NCI-H2081 treated with DMSO at 0.1 percent for 48 hours (cell line): ENCODE measurements around the gene GALNT2.

Source experiments
- DNase-seq: peaks from one replicate; lab custom pipeline; 2025; lab: John Stamatoyannopoulos, UW

Gene GALNT2

GRCh38 chr1:230186874-230187273 lies 119.8 kb downstream of the GALNT2 start:
- DNase-seq: no peak

GRCh38 chr1:230187290-230187689 lies 120.3 kb downstream of the GALNT2 start:
- DNase-seq: no peak

DNA sequence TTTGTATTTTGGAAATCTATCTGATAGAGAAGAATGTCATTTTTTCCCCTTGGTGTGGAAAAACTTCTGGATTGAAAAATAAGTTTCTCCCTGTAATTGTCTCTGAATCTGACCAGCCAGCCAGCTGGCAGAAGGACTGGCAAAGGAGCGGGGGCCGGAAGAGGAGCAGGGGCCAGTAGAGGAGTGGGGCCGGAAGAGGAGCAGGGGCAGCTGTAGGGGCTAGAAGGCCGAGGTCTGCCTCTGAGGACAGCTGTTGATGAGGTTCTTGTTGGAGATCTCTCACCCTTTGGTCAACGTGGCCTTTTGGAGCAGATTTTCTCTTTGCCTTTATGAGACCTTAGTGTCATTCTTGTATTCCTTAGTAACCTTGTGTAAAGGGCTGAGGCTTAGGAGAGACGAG lies 121.8 kb downstream of the GALNT2 start:
- DNase-seq: no peak

- DNase-seq: peak; percentile 68
These were observed 122.3 kb downstream of the GALNT2 start for GRCh38 chr1:230189341-230189740.

- DNase-seq: no peak
These were observed 122.8 kb downstream of the GALNT2 start for GRCh38 chr1:230189824-230190223.

DNA sequence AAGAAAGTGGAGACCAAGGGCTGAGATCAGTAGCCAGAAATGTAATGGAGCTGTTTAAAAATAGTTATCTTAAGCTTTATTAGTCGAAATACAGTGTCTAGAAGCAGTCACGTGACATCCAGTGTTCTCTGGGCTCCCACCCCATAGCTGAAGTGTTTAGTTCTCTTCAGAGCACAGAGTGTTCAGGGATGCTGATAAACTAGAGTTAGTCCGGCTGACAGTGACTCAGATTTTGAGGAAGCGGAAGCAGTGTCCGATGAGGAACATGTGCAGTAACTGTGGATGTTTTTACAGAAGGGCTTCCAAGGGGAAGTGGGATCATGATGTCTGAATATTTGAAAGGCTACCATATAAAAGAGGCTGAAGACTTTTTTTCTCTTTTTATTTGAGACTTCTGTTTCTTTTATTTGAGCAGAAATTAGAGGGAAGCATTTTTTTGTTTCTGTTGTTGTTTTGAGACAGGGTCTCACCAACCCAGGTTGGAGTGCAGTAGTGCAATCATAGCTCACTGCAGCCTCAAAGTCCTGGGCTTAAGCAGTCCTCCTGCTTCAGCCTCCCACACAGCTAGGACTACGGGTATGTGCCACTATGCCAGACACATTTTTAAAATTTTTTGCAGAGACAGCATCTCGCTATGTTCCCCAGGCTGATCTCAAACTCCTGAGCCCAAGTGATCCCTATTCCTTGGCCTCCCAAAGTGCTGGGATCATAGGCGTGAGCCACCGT lies 124.2 kb downstream of the GALNT2 start:
- DNase-seq: no peak

- no peak for DNase-seq
These were observed 124.8 kb downstream of the GALNT2 start for GRCh38 chr1:230191855-230192254.

- DNase-seq: no peak
These were observed 127.5 kb downstream of the GALNT2 start for GRCh38 chr1:230194525-230194924.

DNA sequence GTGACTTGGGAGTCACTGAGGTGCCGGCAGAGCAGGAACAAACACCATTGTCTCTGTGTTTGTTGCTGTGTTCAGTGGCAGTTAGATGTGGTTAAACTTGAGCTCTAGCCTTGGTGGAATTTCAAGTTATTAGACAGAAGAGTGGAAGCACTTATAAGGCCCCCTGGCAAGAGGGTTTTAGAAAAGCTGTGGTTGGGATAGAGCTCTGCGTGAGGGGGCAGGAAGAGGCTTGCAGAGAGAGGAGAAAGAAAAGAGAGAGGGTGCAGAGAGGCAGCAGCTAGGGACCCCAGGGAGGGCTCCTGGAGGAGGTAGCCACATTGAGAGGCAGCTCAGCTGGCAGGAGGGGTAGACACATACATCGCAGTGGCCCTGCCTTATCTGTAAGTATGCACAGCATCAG lies 128.2 kb downstream of the GALNT2 start:
- no peak for DNase-seq

GRCh38 chr1:230196077-230196476 lies 129.0 kb downstream of the GALNT2 start:
- DNase-seq: no peak

DNA sequence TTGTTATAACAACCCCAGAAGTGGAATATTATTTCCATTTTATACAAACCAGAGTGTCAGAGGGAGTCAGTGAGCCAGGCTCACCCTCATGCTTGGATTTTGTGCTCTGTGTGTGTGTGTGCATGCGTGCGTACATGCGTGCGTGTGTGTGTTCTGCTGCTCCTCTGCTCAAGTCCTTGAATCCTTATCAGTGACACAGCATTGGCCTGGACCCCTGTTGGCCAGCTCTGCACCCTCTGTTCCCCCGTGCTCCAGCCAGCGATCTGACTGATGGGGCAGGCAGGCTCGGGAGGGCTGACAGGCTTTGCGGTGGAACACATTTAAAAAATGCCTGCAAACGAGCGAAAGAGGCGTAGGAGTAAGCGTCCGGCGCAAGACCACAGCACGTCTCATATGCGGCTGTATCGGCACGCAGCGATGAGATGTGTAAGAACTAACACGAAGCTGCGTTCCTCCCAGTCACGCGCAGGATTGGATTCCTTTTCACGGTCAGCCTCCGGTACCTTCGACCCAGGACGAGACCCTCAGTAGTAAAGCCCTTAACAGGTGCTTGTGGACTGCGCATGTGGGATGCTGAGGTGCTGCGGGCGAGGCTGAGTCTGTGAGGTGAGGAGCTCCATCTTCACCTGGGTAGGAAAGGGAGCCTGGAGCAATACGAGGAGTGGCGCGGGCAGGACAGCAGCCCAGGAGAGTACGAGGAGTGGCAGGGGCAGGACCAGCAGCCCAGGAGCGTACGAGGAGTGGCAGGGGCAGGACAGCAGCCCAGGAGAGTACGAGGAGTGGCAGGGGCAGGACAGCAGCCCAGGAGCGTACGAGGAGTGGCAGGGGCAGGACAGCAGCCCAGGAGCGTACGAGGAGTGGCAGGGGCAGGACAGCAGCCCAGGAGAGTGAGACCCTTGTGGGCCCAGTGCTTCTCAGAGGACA lies 130.9 kb downstream of the GALNT2 start:
- no peak for DNase-seq

DNA sequence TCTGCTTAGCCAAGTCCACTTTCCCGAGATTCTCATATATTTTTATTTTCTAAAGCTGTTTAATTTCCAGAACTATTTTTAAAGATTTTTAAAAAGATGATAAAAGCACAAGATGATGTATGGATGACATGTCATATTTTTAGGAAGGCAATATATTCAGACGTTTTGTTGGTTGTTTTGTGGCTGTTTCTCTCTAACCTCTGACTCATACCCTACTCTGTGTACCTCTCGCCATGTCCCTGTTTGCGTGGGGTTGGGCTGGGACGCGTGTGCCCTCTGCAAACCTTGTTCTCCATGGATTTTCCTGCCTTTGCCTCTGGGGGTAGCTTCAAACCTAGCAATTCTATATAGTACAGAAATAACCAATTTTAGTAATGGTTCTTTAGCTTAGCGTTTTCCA lies 132.0 kb downstream of the GALNT2 start:
- DNase-seq: no peak

- no peak for DNase-seq
These were observed 132.5 kb downstream of the GALNT2 start for GRCh38 chr1:230199554-230199953.

GRCh38 chr1:230200276-230200675 lies 133.2 kb downstream of the GALNT2 start:
- no peak for DNase-seq

GRCh38 chr1:230201445-230201844 lies 134.4 kb downstream of the GALNT2 start:
- no peak for DNase-seq

DNA sequence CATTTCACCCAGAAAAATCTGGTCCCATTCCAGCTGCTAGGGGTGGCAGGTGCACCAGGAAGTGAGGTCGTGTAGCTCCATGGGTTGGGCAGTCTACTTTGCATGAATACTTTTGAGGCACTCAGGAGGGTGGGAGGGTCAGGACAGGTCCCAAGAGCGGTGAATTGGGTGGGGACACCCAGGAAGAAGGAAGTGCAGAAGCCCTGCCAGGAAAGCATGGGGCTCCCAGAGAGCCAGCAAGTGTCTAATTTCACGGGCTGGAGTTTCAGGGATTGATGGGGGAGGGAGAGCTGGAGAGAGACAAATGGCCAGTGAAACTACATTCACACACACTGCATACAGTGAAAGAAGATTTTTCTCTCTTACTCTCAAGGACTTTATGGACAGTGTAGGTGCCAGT lies 137.8 kb downstream of the GALNT2 start:
- DNase-seq: no peak

GRCh38 chr1:230205719-230206198 lies 138.7 kb downstream of the GALNT2 start:
- DNase-seq: no peak

DNA sequence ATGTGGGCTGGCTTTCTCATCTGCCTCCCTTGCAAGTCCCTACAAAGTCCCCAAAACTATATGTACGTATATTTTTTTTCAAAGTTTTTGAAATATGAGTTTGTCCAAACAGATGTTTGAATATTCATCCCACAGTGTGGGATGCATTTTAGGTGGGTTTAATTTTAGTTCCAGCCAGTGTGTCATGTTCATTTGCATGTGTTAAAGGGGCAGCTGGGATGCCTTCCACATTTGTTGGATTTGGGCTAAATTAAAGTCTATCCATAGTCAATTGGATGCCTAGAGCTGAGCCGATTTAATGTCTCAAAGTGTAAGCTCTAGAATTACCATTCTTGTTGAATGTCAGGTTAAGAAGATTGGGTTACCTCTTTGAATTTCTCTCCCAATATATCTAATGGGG lies 139.2 kb downstream of the GALNT2 start:
- DNase-seq: no peak

GRCh38 chr1:230206976-230207375 lies 139.9 kb downstream of the GALNT2 start:
- no peak for DNase-seq

GRCh38 chr1:230207598-230207997 lies 140.6 kb downstream of the GALNT2 start:
- no peak for DNase-seq

DNA sequence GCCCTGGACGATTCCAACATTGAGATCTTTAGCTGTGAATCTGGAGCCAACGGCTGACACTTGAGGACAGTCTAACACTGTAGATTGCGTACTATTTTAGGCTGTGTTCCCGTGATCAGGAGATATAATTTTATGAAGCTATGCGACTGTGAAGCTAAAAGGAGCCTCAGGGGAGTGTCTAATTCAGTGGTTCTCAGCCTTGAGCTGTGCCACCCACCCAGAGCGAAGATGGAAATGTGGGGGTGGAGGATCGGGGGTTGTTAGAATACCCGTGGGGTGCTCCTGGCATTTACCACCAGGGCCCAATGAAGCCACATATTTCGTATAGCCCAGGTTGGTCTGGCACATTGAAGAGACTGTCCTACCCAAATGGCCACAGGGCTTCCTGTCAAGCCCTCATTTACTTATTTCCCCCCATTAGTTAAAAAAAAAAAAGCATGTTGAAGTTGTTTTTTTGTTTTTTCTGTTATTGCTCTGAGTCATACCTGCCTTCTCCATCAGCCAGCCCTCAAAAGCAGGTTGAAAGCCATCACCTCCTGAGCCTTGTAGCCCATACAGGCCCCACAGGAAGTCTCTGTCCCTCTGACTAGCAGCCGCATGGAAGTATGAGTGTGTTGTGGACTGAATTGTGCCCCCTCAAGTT lies 141.7 kb downstream of the GALNT2 start:
- DNase-seq: no peak

DNA sequence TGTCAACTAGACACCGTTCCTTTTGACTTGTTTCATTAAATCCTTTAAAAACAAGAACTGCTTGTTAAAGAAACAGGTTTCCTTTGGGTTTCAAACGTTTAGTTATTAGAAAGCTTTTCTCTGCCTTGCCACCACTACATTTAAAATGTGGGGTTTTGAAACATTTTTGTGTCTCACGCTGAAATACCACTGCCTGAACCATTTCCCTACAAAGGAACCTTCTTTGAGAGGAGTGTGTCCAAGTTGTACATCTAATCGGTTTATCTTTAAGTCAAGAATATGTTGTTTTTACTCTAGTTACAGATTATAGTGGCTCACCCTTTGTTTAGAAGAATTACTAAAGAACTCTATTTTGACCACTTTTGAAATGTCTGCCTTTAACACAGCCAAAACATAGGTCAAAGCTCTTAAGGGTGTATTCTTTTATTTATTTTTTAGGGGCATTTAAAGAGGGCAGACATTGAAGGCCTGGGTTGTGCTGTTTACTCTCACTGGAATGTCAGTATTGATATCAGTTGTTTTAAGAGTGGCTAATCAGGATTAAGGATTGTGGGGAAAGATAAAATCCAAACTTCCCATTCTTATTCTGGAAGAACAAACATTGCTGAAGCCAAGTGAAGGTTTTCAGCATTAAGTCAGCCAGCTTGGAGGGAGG lies 143.4 kb downstream of the GALNT2 start:
- DNase-seq: no peak
